ENCODE data around the gene ZNF777.

GRCh38 chr7:149432121-149432691 is 28.7 kb downstream of the ZNF777 start:
- no peak for TF ChIP-seq CTCF (IDR thresholded peaks at IDR 0.05; ENCODE audit: poor library complexity, severe bottlenecking)
- TF ChIP-seq TAF1 (IDR thresholded peaks at IDR 0.05; ENCODE audit: low read depth), result no peak
- no peak for TF ChIP-seq EZH2 (IDR thresholded peaks at IDR 0.05; ENCODE audit: borderline replicate concordance, insufficient read depth, low read length, poor library complexity, severe bottlenecking)
- no peak for TF ChIP-seq POLR2AphosphoS5 (IDR thresholded peaks at IDR 0.05)
- no peak for TF ChIP-seq MXI1 (conservative IDR thresholded peaks at IDR 0.05; ENCODE audit: poor library complexity, severe bottlenecking)
- no peak for TF ChIP-seq RAD21 (conservative IDR thresholded peaks at IDR 0.05)
- no peak for TF ChIP-seq EP300 (conservative IDR thresholded peaks at IDR 0.05; ENCODE audit: poor library complexity, severe bottlenecking)
- TF ChIP-seq SMC3 (conservative IDR thresholded peaks at IDR 0.05; ENCODE audit: poor library complexity), result no peak
